AG04450 (cell line): ENCODE results near the gene TRAPPC1. TPM values are rescaled to one million over a fixed set of nuclear protein-coding genes. Genes with fewer than 3 reads are reported as not detected.

Experiments used
- CTCF ChIA-PET: fragments of 300-600, 350-600 bp; formaldehyde crosslinking; extraction: SDS; loops from one replicate; lab custom pipeline; 2022; ENCODE audit warnings: antibody characterized with exemption, inconsistent platforms; lab: Charles Lee
- POLR2A ChIA-PET: fragments of 350-600 bp; formaldehyde crosslinking; extraction: SDS; loops from one replicate; lab custom pipeline; 2021; ENCODE audit warnings: antibody characterized with exemption, inconsistent platforms; lab: Yijun Ruan, JAX
- DNase-seq: peaks from one replicate; pipeline ENCODE4 v3.0.0-alpha.2; 2011; ENCODE audit warnings: low read depth, low spot score
- H3K27ac ChIP-seq: one replicate; pipeline ENCODE4 v1.5.1; 2012; ENCODE audit warnings: low read depth, low read length, control low read depth
- H3K27me3 ChIP-seq: one replicate; pipeline ENCODE4 v1.6.0; 2012; ENCODE audit warnings: low read length; ENCODE audit not compliant: control insufficient read depth, insufficient read depth
- H3K4me3 ChIP-seq: 2 replicates; pipeline ENCODE4 v1.5.1; 2011; ENCODE audit warnings: mild to moderate bottlenecking, low read depth, low read length, control low read depth
- H3K9me3 ChIP-seq: 2 replicates; pipeline ENCODE4 v1.5.1; 2012; ENCODE audit warnings: low read length; ENCODE audit not compliant: control insufficient read depth, insufficient read depth
- CTCF ChIP-seq: IDR thresholded peaks from 2 replicates; pipeline ENCODE4 v1.5.1; 2011; ENCODE audit warnings: low read depth, low read length, control low read depth, inconsistent platforms
- polyA plus RNA-seq: library from polyadenylated mRNA; depleted of rRNA; stranded (reverse); fragments of >200 nt; gene quantifications from 2 replicates; pipeline ENCODE4 v1.2.3, GENCODE V29; 2011

TRAPPC1 gene
- polyA plus RNA-seq, 1 experiment, result 202 TPM

GRCh38 chr17:7950578-7950977, 18.8 kb upstream of the TRAPPC1 start:
- Histone ChIP-seq H3K9me3 (no peaks in the 10 kb centered on the region), H3K27me3 (no peaks in the 10 kb centered on the region), H3K4me3 (no peak overlapping the region), H3K27ac (no peak overlapping the region)
- no peak for DNase-seq
- TF ChIP-seq CTCF, result no peak
- POLR2A ChIA-PET, result no interaction called here
- CTCF ChIA-PET, result interaction anchor here (0.7 kb wide), 1 partner anchor 39 kb away, joined by 4 read pairs; no protein-coding TSS in a partner anchor

GRCh38 chr17:7947651-7948050, 15.9 kb upstream of the TRAPPC1 start:
- no peak for TF ChIP-seq CTCF
- ChIA-PET POLR2A (interaction anchor here (1.0 kb wide), 1 partner anchor 15 kb away, joined by 3 read pairs; the partner anchor contains the start of genes CNTROB and TRAPPC1), CTCF (interaction anchor here (0.5 to 2.4 kb wide), 5 partner anchors 11 to 267 kb away, joined by 3 to 6 read pairs (median 4); no protein-coding TSS in a partner anchor)
- H3K9me3 ChIP-seq, result no peaks in the 10 kb centered on the region; the same call in 1 of the 2 replicates
- no peak overlapping the region for H3K27ac ChIP-seq
- H3K27me3 ChIP-seq, result no peaks in the 10 kb centered on the region
- DNase-seq, result no peak
- H3K4me3 ChIP-seq, result no peak overlapping the region

GRCh38 chr17:7946441-7946840, 14.7 kb upstream of the TRAPPC1 start:
- ChIA-PET CTCF (interaction anchor here (1.0 to 1.4 kb wide), 2 partner anchors 8 to 19 kb away, joined by 4 to 5 read pairs; no protein-coding TSS in a partner anchor), POLR2A (no interaction called here)
- Histone ChIP-seq H3K27ac (no peak overlapping the region), H3K4me3 (no peak overlapping the region), H3K9me3 (no peaks in the 10 kb centered on the region; the same call in 1 of the 2 replicates), H3K27me3 (no peaks in the 10 kb centered on the region)
- DNase-seq, result no peak
- no peak for TF ChIP-seq CTCF

- POLR2A ChIA-PET, result no interaction called here
Observed at GRCh38 chr17:7945651-7946050, 13.9 kb upstream of the TRAPPC1 start.

More at GRCh38 chr17:7945651-7946050, 13.9 kb upstream of the TRAPPC1 start:
- Histone ChIP-seq H3K27ac (peak overlapping the region; percentile 21), H3K9me3 (no peaks in the 10 kb centered on the region; the same call in 1 of the 2 replicates), H3K27me3 (no peaks in the 10 kb centered on the region), H3K4me3 (no peak overlapping the region)
- TF ChIP-seq CTCF, result no peak
- CTCF ChIA-PET, result no interaction called here
- DNase-seq, result no peak
